ENCODE data around the gene FOXN1.

FOXN1 gene

DNA sequence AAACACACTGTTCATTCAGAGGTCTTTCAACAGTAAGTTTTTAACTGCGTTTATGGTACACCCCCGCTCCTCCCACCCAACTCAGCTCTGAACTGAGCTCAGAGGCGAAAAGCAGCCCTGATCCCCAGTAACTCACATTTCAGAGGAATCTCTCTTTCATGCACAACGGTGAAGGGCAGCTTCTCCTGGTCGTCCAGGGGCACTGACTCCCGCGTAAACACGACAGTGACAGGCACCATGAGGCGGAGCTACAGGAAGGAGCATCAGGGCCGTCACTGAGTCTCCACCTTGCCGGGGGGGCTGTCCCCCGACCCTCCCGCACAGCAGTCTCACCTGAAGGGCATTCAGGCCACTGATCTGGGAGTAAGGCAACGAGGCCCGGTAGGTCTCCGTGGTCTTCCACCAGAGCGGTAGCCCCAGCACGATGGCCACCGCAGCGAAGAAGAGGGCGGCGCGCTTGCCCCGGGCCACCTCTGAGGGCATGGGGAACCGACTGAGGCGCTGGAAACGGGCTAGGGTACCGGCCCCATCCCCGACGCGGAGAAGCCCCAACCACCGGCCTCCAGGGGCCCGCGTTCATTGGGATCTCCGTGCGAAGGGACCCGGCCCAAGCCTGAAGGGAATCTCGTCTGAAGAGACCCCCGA is 64.7 kb downstream of the FOXN1 start:
- Histone ChIP-seq H3K9ac (peak overlapping the region; percentile 81), H3K36me3 (ENCODE audit: control insufficient read depth, insufficient read depth, low read length) (no peaks in the 10 kb centered on the region), H3K27ac (peak overlapping the region; percentile 77), H3K4me2 (ENCODE audit: low read length) (peak overlapping the region; percentile 99), H3K27me3 (ENCODE audit: control insufficient read depth, insufficient read depth, low read length) (no peaks in the 10 kb centered on the region), H3K4me3 (ENCODE audit: low read depth, low read length) (peak overlapping the region; percentile 97), H2AFZ (peak overlapping the region; percentile 95), H3K9me3 (ENCODE audit: control insufficient read depth, low read length) (no peaks in the 10 kb centered on the region), H3K4me1 (peaks cover 5% of the 10 kb centered on the region), H3K79me2 (peaks cover 13% of the 10 kb centered on the region)
- TF ChIP-seq, protein P1, sequence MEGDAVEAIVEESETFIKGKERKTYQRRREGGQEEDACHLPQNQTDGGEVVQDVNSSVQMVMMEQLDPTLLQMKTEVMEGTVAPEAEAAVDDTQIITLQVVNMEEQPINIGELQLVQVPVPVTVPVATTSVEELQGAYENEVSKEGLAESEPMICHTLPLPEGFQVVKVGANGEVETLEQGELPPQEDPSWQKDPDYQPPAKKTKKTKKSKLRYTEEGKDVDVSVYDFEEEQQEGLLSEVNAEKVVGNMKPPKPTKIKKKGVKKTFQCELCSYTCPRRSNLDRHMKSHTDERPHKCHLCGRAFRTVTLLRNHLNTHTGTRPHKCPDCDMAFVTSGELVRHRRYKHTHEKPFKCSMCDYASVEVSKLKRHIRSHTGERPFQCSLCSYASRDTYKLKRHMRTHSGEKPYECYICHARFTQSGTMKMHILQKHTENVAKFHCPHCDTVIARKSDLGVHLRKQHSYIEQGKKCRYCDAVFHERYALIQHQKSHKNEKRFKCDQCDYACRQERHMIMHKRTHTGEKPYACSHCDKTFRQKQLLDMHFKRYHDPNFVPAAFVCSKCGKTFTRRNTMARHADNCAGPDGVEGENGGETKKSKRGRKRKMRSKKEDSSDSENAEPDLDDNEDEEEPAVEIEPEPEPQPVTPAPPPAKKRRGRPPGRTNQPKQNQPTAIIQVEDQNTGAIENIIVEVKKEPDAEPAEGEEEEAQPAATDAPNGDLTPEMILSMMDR (IDR thresholded peaks at IDR 0.05): no peak

DNA sequence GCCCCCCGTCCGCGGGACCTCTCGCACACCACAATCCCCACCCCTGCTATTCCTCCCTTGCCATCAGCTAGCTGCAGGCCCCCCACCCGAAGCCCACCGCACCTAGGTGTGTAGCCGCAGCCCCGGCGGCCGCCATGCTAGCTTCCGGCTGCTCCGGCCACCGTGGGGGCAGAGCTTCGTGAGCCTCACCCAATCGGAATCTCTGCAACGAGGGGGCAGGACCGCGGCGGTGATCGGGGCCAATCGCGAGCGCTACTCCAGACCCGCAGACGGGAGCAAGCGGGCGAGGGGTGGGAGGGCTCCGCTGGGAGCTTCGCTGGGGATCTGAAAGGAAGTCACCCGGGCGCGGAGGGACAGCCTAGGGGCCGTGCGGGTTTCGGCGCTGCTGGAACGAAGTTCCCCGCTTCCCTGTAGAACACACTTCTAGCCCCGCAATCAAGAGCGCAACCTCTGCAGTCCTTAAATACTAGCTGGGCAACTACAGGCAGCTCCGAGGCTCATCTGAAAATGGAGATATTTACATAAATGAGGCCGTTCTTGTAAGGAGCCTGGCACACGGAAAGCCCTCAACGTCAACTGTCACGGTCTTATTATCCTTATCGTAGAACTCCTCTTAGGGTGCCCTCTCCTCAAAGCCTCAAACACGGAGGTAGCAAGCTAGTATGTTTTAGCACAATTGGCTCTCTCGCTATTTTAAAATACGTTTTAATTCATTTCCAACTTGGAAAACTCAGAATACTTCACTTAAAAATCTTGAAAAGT is 65.4 kb downstream of the FOXN1 start, which contains the start of gene PIGS:
TSS of gene PIGS (minus strand) at position 164 of the 762 bp plus-strand sequence. CDS start at position 136, 28 bp downstream.
- Histone ChIP-seq H3K4me1 (peaks cover 5% of the 10 kb centered on the region), H3K4me2 (ENCODE audit: low read length) (peak within 1 kb of the TSS; percentile 99), H2AFZ (peak within 1 kb of the TSS; percentile 95), H3K4me3 (ENCODE audit: low read depth, low read length) (peak within 1 kb of the TSS; percentile 97), H3K27me3 (ENCODE audit: control insufficient read depth, insufficient read depth, low read length) (no peaks in the 10 kb centered on the region), H3K79me2 (peaks cover 12% of the 10 kb centered on the region), H3K36me3 (ENCODE audit: control insufficient read depth, insufficient read depth, low read length) (no peaks in the 10 kb centered on the region), H3K9me3 (ENCODE audit: control insufficient read depth, low read length) (no peaks in the 10 kb centered on the region), H3K9ac (peak within 1 kb of the TSS; percentile 81), H3K27ac (peak within 1 kb of the TSS; percentile 77)
- TF ChIP-seq, protein P1 (IDR thresholded peaks at IDR 0.05): no peak

DNA sequence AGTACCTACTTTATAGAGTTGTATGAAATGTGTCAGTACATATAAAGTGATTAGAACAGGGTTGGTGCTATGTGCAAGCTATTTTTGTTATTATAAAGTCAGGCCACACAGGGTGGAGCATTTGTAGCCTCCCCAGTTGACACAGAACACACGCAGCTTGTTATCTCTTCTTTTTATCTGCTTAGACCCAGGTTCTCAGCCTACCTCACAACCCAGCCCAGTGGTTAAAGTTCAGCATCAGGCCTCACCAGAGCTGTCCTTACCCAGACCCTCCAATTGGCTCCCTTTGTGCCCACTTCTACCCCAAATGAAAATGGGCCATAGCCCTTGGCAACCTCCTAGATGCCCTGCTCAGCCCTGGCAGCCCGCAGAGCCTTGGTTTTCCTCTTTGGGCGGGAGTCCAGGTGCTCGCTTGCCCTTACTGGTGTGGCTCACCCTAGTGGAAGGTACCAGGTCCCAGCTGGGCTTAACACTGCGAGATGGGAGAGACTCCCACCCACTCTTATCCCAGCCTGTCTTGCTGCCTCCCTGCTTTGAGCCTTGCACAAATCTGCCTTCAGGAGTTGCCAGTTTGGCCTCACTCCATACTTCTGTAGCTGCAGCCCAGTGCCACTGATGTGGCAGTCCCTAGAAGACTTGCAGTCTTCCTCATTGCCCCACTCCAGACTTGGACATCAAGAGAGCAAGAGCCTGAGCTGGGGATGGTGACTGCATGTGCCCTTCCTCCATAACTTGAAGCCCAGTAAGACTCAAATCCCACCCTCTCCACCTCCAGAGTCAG is 66.3 kb downstream of the FOXN1 start:
- Histone ChIP-seq H3K9ac (no peak overlapping the region), H3K79me2 (peaks cover 10% of the 10 kb centered on the region), H3K36me3 (ENCODE audit: control insufficient read depth, insufficient read depth, low read length) (no peaks in the 10 kb centered on the region), H3K9me3 (ENCODE audit: control insufficient read depth, low read length) (no peaks in the 10 kb centered on the region), H3K27ac (no peak overlapping the region), H3K4me3 (ENCODE audit: low read depth, low read length) (peak overlapping the region; percentile 97), H2AFZ (peak overlapping the region; percentile 95), H3K4me2 (ENCODE audit: low read length) (peak overlapping the region; percentile 99), H3K27me3 (ENCODE audit: control insufficient read depth, insufficient read depth, low read length) (no peaks in the 10 kb centered on the region), H3K4me1 (peaks cover 5% of the 10 kb centered on the region)
- TF ChIP-seq, protein P1 (IDR thresholded peaks at IDR 0.05): no peak

DNA sequence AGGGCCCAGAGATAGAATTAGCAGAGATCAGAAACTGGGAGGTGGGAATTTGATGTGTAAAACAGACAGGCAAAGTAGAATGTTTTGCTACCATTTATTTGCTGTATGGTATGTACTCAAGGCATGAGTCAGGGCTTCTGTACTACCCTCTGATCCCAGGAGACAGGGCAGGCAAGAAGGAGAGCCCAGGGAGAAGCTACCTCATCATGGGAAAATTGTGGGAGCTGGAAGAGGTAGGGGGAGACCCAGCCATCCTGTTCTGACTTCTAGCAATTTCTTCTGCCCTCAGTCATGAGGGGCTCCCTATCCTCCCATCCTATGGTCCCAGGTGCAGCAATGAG is 66.9 kb downstream of the FOXN1 start:
- Histone ChIP-seq H2AFZ (no peak overlapping the region), H3K9ac (no peak overlapping the region), H3K4me3 (ENCODE audit: low read depth, low read length) (no peak overlapping the region), H3K27me3 (ENCODE audit: control insufficient read depth, insufficient read depth, low read length) (no peaks in the 10 kb centered on the region), H3K4me2 (ENCODE audit: low read length) (no peak overlapping the region), H3K36me3 (ENCODE audit: control insufficient read depth, insufficient read depth, low read length) (no peaks in the 10 kb centered on the region), H3K9me3 (ENCODE audit: control insufficient read depth, low read length) (no peaks in the 10 kb centered on the region), H3K27ac (no peak overlapping the region), H3K4me1 (peaks cover 5% of the 10 kb centered on the region), H3K79me2 (peaks cover 10% of the 10 kb centered on the region)
- TF ChIP-seq, protein P1 (IDR thresholded peaks at IDR 0.05): no peak

Measured in parathyroid adenoma (tissue), 2 donors.